PC-3 (cell line): ENCODE data around the gene NAV2. TPM values are rescaled to one million over a fixed set of nuclear protein-coding genes. Genes with fewer than 3 reads are reported as not detected.

Experiments used
- ATAC-seq: fragments of 200-7000 bp; cut with Tn5 transposase; 2 replicates; pipeline ENCODE4 v1.9.1; 2020; ENCODE audit warnings: mild to moderate bottlenecking, moderate library complexity
- BruUV-seq: library from RNA; stranded (reverse); fragments of 400-500 nt; replicated peaks from 2 replicates; lab custom pipeline; 2021; lab: Mats Ljungman, UMichigan
- CTCF ChIA-PET: fragments of 300-600 bp; sonication (Branson Sonifier 250); formaldehyde crosslinking; loops from one replicate; lab custom pipeline; 2022; ENCODE audit warnings: antibody characterized with exemption; lab: Charles Lee
- POLR2A ChIA-PET: fragments of 300-600 bp; sonication (Branson Sonifier 250); formaldehyde crosslinking; loops from one replicate; lab custom pipeline; 2022; ENCODE audit warnings: antibody characterized with exemption; ENCODE audit not compliant: unreplicated experiment; lab: Charles Lee
- DNase-seq: peaks from one replicate; pipeline ENCODE4 v3.0.0-alpha.2; 2015
- H2AFZ ChIP-seq: fragments of 300-600 bp; sonication (generic); 2 replicates; pipeline ENCODE4 v1.6.0; 2016; ENCODE audit warnings: antibody characterized with exemption, low read length
- H3F3A ChIP-seq: fragments of 300-600 bp; sonication (generic); one replicate; pipeline ENCODE4 v1.6.0; 2017; ENCODE audit warnings: antibody characterized with exemption, low read length, control low read depth, mild to moderate bottlenecking; ENCODE audit not compliant: unreplicated experiment
- H3K27ac ChIP-seq: fragments of 300-600 bp; sonication (generic); 2 replicates; pipeline ENCODE4 v1.5.1; 2016; ENCODE audit warnings: mild to moderate bottlenecking, low read length
- H3K27me3 ChIP-seq: fragments of 300-600 bp; sonication (generic); 2 replicates; pipeline ENCODE4 v1.6.1; 2016; ENCODE audit warnings: low read length, mixed read lengths
- H3K36me3 ChIP-seq: fragments of 300-600 bp; sonication (generic); 2 replicates; pipeline ENCODE4 v1.6.1; 2016; ENCODE audit warnings: low read depth, mixed run types, low read length, mixed read lengths
- H3K4me1 ChIP-seq: fragments of 300-600 bp; sonication (generic); 2 replicates; pipeline ENCODE4 v1.5.1; 2016; ENCODE audit warnings: low read length; ENCODE audit not compliant: insufficient read depth
- H3K4me2 ChIP-seq: fragments of 300-600 bp; sonication (generic); 2 replicates; pipeline ENCODE4 v1.6.0; 2016; ENCODE audit warnings: low read length
- H3K4me3 ChIP-seq: fragments of 300-600 bp; sonication (generic); 2 replicates; pipeline ENCODE4 v1.5.1; 2016; ENCODE audit warnings: mild to moderate bottlenecking, low read length, mixed read lengths
- H3K79me2 ChIP-seq: fragments of 300-600 bp; sonication (generic); 2 replicates; pipeline ENCODE4 v1.6.1; 2017; ENCODE audit warnings: low read length, mixed read lengths
- H3K9ac ChIP-seq: fragments of 300-600 bp; sonication (generic); 2 replicates; pipeline ENCODE4 v1.6.0; 2016; ENCODE audit warnings: mild to moderate bottlenecking, low read length
- H3K9me2 ChIP-seq: fragments of 300-600 bp; sonication (generic); replicated peaks from 2 replicates; pipeline ENCODE4 v1.6.1; 2016; ENCODE audit warnings: mixed run types, low read length, mixed read lengths
- H3K9me3 ChIP-seq: fragments of 300-600 bp; sonication (generic); 2 replicates; pipeline ENCODE4 v1.6.1; 2016; ENCODE audit warnings: low read length, mixed read lengths
- H4K20me1 ChIP-seq: fragments of 300-600 bp; sonication (generic); 2 replicates; pipeline ENCODE4 v1.6.1; 2016; ENCODE audit warnings: low read length, mixed read lengths
- EZH2 ChIP-seq: fragments of 300-600 bp; sonication (generic); IDR thresholded peaks from one replicate; pipeline ENCODE4 v1.6.1; 2017; ENCODE audit warnings: antibody characterized with exemption, mild to moderate bottlenecking, low read length; ENCODE audit not compliant: unreplicated experiment
- EZH2phosphoT487 ChIP-seq: fragments of 300-600 bp; sonication (generic); IDR thresholded peaks from 2 replicates; pipeline ENCODE4 v1.6.1; 2018; ENCODE audit warnings: mild to moderate bottlenecking, antibody characterized with exemption, low read length, borderline replicate concordance
- intact Hi-C: fragments of 100-400 bp; cut with micrococcal nuclease; formaldehyde crosslinking; loops from 2 replicates; pipeline ENCODE4 v1.9.0; 2023
- total RNA-seq: library from RNA; depleted of rRNA; stranded (reverse); fragments of >200 nt; gene quantifications from 2 replicates; pipeline ENCODE4 v1.2.3, GENCODE V29; 2014
- TF ChIP-seq, protein P1 (sequence below): fragments of 300-600 bp; sonication (generic); conservative IDR thresholded peaks from 2 replicates; pipeline ENCODE4 v1.5.1; 2017; ENCODE audit warnings: antibody characterized with exemption, low read depth, mild to moderate bottlenecking, low read length

NAV2 gene
- total RNA-seq, 1 experiment from 2014 or later = 10.4 TPM

DNA sequence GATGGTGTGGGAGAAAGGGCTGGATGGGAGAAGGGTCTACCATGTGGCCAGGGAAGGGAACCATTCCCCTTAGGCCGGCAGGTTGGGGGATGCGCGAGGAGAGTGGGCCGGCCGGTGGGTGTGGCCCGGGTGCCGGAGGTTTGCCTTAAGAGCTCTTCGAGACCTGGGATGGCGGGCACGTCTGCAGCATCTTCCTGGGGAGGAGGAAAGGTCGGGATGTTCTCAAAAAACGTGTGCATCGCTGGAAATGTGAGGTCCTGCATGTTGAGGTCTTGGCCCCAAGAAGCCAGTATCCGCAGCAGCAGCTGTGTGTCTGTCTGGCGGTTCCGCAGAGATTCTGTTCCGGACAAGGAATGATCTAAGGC, 1.4 kb downstream of the NAV2 start:
- peak overlapping the region; percentile 90 for H3K4me3 ChIP-seq
- no TSS peak for BruUV-seq
- H3K4me1 ChIP-seq = peaks cover 38% of the 10 kb centered on the region
- H3K9me2 ChIP-seq = no peaks in the 10 kb centered on the region
- no peak for ATAC-seq
- no peaks in the 10 kb centered on the region for H4K20me1 ChIP-seq
- H3F3A ChIP-seq = no peaks in the 10 kb centered on the region
- H3K27me3 ChIP-seq = no peaks in the 10 kb centered on the region
- H3K9me3 ChIP-seq = no peaks in the 10 kb centered on the region
- H2AFZ ChIP-seq = peak overlapping the region; percentile 79
- H3K4me2 ChIP-seq = peak overlapping the region; percentile 96
- POLR2A ChIA-PET = interaction anchor here (0.6 to 0.8 kb wide), 2 partner anchors 89 to 603 kb away, joined by 4 to 8 read pairs; no protein-coding TSS in a partner anchor
- H3K27ac ChIP-seq = peak overlapping the region; percentile 71
- no peak for TF ChIP-seq EZH2phosphoT487
- TF ChIP-seq EZH2 = no peak
- TF ChIP-seq, protein P1, sequence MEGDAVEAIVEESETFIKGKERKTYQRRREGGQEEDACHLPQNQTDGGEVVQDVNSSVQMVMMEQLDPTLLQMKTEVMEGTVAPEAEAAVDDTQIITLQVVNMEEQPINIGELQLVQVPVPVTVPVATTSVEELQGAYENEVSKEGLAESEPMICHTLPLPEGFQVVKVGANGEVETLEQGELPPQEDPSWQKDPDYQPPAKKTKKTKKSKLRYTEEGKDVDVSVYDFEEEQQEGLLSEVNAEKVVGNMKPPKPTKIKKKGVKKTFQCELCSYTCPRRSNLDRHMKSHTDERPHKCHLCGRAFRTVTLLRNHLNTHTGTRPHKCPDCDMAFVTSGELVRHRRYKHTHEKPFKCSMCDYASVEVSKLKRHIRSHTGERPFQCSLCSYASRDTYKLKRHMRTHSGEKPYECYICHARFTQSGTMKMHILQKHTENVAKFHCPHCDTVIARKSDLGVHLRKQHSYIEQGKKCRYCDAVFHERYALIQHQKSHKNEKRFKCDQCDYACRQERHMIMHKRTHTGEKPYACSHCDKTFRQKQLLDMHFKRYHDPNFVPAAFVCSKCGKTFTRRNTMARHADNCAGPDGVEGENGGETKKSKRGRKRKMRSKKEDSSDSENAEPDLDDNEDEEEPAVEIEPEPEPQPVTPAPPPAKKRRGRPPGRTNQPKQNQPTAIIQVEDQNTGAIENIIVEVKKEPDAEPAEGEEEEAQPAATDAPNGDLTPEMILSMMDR = no peak
- CTCF ChIA-PET = interaction anchor here (0.6 to 1.6 kb wide), 4 partner anchors 22 to 153 kb away, joined by 3 to 6 read pairs (median 4); no protein-coding TSS in a partner anchor
- peak overlapping the region; percentile 78 for H3K9ac ChIP-seq
- DNase-seq = peak; percentile 16
- intact Hi-C loops = loop anchor here (2.0 kb wide), 1 partner anchor 29 kb away; no protein-coding TSS in a partner anchor
- no peaks in the 10 kb centered on the region for H3K36me3 ChIP-seq
- peaks cover 59% of the 10 kb centered on the region for H3K79me2 ChIP-seq

DNA sequence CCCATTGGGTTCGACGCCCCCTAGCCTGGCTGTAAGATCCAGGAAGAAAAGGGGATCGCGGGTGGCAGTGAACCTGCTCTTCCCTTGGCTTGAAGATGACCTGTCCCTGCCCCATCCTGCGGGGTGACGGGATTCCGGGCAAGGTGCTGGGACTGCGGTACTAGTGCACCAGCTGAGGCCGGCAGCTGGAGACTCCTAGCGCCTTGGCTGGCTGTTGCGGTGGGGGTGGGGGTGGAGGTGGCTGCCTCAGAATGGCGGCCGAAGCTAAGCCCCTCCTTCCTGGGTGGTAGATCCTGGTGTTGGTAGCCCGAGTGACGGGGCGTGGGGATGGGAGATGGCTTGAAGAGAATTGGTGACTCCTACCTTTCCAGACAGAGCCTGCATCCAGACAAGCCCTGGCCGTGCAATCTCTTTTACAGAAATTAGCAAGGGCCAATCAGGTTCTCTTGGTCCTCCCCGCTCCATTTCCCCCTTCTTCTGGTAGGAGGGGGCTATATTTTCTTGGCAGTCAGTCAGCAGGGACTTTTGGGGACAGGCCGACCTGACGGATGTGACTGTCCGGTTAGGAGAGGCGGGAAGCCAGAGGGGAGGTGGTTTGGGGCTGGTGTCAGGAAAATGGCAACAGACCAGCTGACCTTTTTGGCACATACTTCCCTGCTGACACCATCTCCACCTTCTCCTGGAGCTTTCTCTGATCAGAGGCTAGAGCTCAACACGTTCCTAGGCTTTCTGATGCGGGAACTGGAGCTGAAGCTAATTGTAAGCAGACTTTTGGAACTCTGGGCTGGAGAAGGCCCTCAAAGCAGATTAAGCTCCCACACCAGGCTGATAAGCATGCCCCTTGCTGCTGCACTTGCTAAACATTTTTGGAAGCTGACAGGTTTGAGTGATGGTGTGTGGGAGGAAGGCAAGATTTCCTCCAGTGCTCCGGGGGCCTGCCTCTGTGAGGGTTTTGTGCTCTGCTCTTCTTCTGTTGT, 2.0 kb downstream of the NAV2 start:
- peak; percentile 34 for ATAC-seq

More for the DNA sequence above, 2.0 kb downstream of the NAV2 start:
- DNase-seq = peak; percentile 67
- peak overlapping the region; percentile 78 for H3K9ac ChIP-seq
- H3K79me2 ChIP-seq = peaks cover 65% of the 10 kb centered on the region
- peak overlapping the region; percentile 71 for H3K27ac ChIP-seq
- no peaks in the 10 kb centered on the region for H4K20me1 ChIP-seq
- peak overlapping the region; percentile 96 for H3K4me2 ChIP-seq
- BruUV-seq = TSS peak; percentile 17
- POLR2A ChIA-PET = interaction anchor here (0.6 to 0.8 kb wide), 3 partner anchors 90 to 604 kb away, joined by 4 to 8 read pairs (median 4); no protein-coding TSS in a partner anchor
- TF ChIP-seq, protein P1 = no peak
- no peak for TF ChIP-seq EZH2phosphoT487
- no peak for TF ChIP-seq EZH2
- H3K27me3 ChIP-seq = no peaks in the 10 kb centered on the region
- CTCF ChIA-PET = interaction anchor here (0.6 to 1.6 kb wide), 2 partner anchors 84 to 154 kb away, joined by 3 to 6 read pairs; no protein-coding TSS in a partner anchor
- no peaks in the 10 kb centered on the region for H3K9me3 ChIP-seq
- no peaks in the 10 kb centered on the region for H3K36me3 ChIP-seq
- H2AFZ ChIP-seq = peak overlapping the region; percentile 79
- H3K9me2 ChIP-seq = no peaks in the 10 kb centered on the region
- intact Hi-C loops = loop anchor here (2.0 kb wide), 1 partner anchor 28 kb away; no protein-coding TSS in a partner anchor
- H3K4me1 ChIP-seq = peaks cover 41% of the 10 kb centered on the region
- H3K4me3 ChIP-seq = peak overlapping the region; percentile 90
- no peaks in the 10 kb centered on the region for H3F3A ChIP-seq
